ENCODE measurements around the gene EPB41L5.
"Not testable (repeated sequence)": the region's sequence is repeated elsewhere in the genome, so short reads cannot be mapped to it uniquely, and the experiment has no call there.

The EPB41L5 gene

GRCh38 chr2:120029672-120030640 is 17.1 kb downstream of the EPB41L5 start:
- no peak for DNase-seq (ENCODE audit: low read depth in 2 of 2)

- no peak for DNase-seq (ENCODE audit: low read depth in 2 of 2)
Observed at GRCh38 chr2:120032297-120032696, 19.4 kb downstream of the EPB41L5 start.

- no peak for DNase-seq (ENCODE audit: low read depth in 2 of 2)
Observed at GRCh38 chr2:120034027-120034426, 21.1 kb downstream of the EPB41L5 start.

GRCh38 chr2:120034621-120035020 is 21.7 kb downstream of the EPB41L5 start:
- no peak for DNase-seq (ENCODE audit: low read depth in 2 of 2)

GRCh38 chr2:120036145-120036544 is 23.3 kb downstream of the EPB41L5 start:
- DNase-seq (ENCODE audit: low read depth in 2 of 2): no peak

- no peak for DNase-seq (ENCODE audit: low read depth in 2 of 2)
Observed at GRCh38 chr2:120037995-120038541, 25.2 kb downstream of the EPB41L5 start.

- no peak for DNase-seq (ENCODE audit: low read depth in 2 of 2)
Observed at GRCh38 chr2:120042359-120042758, 29.5 kb downstream of the EPB41L5 start.

GRCh38 chr2:120044336-120044735 is 31.5 kb downstream of the EPB41L5 start:
- DNase-seq (ENCODE audit: low read depth in 2 of 2): no peak

GRCh38 chr2:120045775-120046174 is 32.9 kb downstream of the EPB41L5 start:
- DNase-seq (ENCODE audit: low read depth in 2 of 2): not testable (repeated sequence)

GRCh38 chr2:120046252-120046651 is 33.4 kb downstream of the EPB41L5 start:
- not testable (repeated sequence) for DNase-seq (ENCODE audit: low read depth in 2 of 2)

GRCh38 chr2:120052597-120052996 is 39.7 kb downstream of the EPB41L5 start:
- no peak for DNase-seq (ENCODE audit: low read depth in 2 of 2)

- no peak for DNase-seq (ENCODE audit: low read depth in 2 of 2)
Observed at GRCh38 chr2:120053891-120054290, 41.0 kb downstream of the EPB41L5 start.

GRCh38 chr2:120059483-120059882 is 46.6 kb downstream of the EPB41L5 start:
- DNase-seq (ENCODE audit: low read depth in 2 of 2): no peak

GRCh38 chr2:120060088-120060623 is 47.3 kb downstream of the EPB41L5 start:
- no peak for DNase-seq (ENCODE audit: low read depth in 2 of 2)

GRCh38 chr2:120064664-120065063 is 51.8 kb downstream of the EPB41L5 start:
- DNase-seq (ENCODE audit: low read depth in 2 of 2): no peak

- DNase-seq (ENCODE audit: low read depth in 2 of 2): no peak
Observed at GRCh38 chr2:120066800-120067547, 54.1 kb downstream of the EPB41L5 start.

GRCh38 chr2:120068040-120068658 is 55.3 kb downstream of the EPB41L5 start:
- DNase-seq (ENCODE audit: low read depth in 2 of 2): not testable (repeated sequence)

- DNase-seq (ENCODE audit: low read depth in 2 of 2): no peak
Observed at GRCh38 chr2:120075545-120075944, 62.7 kb downstream of the EPB41L5 start.

- no peak for DNase-seq (ENCODE audit: low read depth in 2 of 2)
Observed at GRCh38 chr2:120077896-120078295, 65.0 kb downstream of the EPB41L5 start.

GRCh38 chr2:120079647-120080046 is 66.8 kb downstream of the EPB41L5 start:
- DNase-seq (ENCODE audit: low read depth in 2 of 2): no peak

GRCh38 chr2:120091436-120091835 is 78.6 kb downstream of the EPB41L5 start:
- DNase-seq (ENCODE audit: low read depth in 2 of 2): no peak

GRCh38 chr2:120094795-120095194 is 81.9 kb downstream of the EPB41L5 start:
- DNase-seq (ENCODE audit: low read depth in 2 of 2): no peak

All from stimulated activated CD4-positive, alpha-beta T cell treated with anti-CD3 and anti-CD28 coated beads, Interleukin-1b, Interleukin-23, amount 100 ng/mL, for 1 hour (primary cell).